GM19463 (cell line): Measurements from ENCODE around the gene ZNF740.
A peak's percentile ranks its signal among the peaks of the same experiment; 100 is the strongest.

Experiments
- ATAC-seq: cut with Tn5 transposase; IDR thresholded peaks from one replicate; pipeline ENCODE4 v1.9.1; 2021; ENCODE audit warnings: mild to moderate bottlenecking, moderate library complexity; ENCODE audit not compliant: unreplicated experiment

The ZNF740 gene

DNA sequence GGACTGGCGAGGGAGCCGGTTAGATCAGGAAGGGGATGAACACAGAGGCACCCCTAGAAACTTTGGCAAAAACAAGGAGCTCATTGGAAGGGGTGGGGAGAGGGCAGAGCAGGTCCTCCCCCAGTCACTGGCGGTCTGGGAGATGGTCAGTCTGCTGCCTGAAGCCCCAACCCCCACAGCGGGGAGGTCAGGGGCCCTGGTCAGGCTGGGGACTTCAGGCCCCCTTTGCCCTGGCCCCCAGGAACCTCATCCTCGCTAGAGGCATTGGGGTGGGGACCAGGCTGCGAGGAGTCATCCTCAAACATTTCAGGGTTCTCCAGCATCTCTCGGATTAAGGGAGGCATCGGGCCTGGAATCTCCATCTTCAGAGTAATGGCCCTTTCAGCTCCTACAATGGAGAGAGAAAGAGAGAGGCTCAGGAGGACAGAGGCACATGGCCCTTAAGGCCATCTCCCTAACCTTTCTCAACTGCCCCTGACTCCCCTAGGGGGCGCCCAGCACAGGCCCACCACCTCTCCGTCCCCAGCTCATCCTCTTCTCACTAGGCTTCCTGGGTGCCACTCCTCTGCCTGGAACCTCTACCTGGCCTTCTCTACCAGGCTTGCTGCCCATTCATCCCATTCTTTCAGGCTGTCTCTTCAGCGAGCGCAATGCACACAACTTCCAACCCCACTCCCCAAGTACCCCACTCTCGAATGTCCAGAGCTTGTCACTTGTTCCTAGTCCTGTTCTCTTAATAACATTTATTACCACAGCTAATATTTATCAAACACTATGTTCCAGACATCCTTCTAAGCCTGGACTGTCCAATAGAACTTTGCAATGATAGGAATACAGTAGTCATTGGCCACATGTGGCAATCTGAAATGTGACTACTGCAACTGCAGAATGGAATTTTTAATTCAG is 31.2 kb downstream of the ZNF740 start:
- no peak for ATAC-seq

DNA sequence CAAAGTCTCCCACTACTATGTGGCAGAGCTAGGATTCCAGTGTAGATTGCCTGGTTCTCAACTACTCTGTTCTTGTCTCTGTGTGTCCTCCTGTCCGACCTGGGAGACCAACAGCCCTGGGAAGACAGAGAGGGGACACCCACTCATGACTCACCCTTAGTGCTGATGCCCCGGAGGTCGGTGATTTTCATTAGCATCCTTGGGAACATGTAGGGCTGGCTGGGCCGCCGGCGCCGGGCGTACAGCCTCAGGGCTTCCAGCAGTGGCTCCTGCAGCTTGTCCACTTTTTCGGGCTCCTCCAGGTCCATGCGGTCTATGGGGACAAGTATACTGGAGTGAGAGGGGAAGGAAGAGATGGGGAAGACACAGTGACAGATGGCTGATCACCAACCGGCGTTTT is 32.4 kb downstream of the ZNF740 start:
- ATAC-seq = no peak

DNA sequence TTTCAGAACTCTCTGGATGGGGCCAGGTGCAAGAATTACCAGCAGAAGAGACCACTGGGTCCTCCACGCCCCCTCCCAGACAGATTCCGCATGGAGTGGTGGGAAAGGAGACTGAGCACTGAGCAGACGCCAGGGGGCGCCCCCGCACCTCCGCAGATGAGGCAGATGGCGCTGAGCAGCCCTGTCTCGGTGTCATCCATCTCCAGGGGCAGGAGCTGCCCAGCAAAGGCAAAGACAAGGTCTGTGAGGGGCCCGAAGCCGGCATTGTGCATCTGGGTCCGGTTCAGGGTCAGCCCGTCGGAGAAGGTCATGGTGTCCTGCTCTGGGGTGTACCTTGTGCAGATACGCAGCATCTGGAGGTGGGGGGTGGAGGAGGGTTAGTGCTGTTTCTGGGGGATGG is 32.8 kb downstream of the ZNF740 start:
- ATAC-seq = peak; percentile 61

DNA sequence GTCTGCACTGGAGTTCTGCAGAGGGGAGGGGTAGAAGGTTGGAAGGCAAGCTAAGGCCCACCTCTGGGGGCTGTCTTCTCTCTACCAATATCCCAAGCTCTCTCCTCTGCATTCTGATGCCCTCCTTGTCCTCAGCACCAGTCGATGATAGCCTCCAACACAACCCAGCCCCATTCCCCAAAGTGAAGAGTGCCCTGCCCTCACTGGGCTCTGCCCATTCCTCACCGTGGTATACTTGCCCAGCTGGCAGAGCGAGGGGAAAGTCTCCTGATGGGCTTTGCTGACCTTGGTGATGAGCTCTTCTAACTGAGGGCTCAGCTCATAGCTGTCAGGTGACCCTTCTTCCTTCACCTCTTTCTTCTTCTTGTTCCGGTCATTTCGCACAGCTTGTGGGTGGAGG is 33.7 kb downstream of the ZNF740 start:
- no peak for ATAC-seq

DNA sequence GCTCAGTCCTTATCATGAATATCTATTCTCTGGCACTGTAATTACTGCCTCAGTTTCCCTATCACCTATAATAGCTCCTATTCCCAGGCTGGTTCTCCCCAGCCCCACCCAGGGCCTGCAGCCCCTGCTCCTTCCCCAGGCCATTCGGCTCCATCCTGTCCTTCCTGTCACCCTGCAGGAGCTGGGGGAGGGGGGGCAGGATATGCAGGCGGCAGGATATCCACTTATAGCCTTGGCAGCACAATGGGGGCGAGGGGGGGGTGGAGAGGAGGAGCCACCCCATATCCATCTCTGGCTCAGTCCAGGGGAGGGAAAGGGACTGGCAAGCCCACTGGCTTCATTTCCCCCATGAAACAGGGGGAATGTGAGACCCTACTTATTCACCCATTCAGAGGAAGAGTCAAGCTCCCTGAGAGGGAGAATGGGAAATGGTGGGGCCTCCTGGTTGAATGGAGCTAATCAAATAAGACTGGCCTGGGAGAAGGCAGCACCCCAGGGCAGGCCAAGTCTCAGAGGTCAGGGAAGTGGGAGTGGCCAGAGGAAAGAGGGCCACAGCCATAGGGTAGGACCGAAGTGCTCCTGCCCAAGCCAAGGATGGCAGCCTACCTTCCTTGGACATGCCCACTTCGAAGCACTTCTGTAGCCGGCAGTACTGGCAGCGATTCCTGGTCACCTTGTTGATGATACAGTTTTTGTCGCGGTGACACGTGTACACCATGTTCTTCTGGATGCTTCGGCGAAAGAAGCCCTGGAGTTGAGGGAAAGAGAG is 34.3 kb downstream of the ZNF740 start:
- ATAC-seq = no peak

DNA sequence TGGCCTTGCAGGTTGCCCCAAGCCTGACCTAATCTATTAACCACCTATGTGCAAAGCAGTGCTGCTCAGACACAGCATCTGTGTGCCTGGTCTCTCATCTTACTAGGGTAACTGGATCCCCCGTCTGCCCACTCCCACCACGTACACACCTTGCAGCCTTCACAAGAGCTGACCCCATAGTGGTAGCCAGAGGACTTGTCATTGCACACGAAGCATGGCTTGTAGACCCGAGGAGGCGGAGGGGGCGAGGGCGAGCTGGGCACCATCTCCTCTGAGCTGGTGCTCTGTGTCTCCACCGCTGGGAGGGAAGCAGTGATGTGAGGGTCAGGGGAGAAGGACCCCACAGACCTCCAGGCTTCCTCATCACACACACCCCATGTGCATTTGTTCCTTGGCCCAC is 35.0 kb downstream of the ZNF740 start:
- no peak for ATAC-seq

DNA sequence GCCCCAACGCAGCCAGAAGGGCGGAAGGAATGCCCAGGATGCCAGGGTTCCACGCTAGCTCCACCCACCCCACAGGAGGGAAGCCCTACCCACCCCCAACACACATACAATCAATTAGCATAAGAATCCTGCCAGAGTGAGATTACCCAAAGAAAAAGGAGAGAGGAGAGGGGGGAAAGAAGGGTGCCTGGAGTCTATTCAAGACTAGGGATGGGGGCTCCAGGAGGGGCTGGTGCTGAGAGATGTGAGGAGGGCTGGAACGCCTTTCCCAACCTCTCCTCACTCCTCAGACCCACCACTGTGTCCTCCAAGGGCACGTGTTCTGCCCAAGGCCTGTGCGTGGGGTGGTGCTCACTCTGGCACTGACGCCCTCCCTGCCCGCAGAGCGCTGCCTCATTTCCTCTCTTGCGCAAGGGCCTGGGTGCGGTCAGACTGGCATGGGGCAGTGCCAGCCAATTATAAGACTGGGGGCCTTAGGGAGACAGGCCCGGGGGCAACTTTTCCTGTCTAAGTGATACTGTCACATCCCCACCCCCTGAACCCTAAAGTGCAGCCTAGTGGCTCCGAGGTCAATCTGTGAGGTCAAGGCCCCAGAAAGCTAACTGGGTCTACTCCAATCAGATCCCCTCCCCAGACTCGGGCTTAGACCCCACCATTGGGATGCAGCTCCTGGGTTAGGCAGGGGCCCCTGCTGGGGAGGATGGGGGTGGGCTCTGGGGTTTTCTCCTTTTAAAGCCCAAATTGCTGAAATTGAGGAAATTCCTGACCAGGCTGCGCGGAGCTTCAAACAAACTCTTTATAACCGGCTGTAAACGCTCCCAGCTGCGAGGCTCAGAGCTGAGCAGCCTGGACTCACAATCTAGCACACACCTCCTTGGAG is 36.8 kb downstream of the ZNF740 start:
- no peak for ATAC-seq

DNA sequence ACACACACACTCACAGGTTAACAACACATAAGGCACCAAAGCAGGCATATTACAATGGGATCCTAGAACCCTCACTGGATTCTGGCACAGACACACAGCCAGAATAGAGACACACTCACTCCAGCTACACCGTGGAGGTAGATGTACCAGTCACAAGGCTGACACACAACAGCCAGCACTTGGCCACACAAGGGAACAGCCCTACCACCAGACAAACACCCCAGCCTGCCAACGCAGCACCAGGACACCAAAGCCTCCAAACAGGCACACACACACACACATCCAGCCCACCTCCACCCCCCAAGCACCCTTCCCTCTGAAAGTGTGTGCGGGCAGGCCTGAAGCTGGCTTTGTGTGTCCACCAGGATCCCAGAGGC is 37.4 kb downstream of the ZNF740 start:
- ATAC-seq = no peak

DNA sequence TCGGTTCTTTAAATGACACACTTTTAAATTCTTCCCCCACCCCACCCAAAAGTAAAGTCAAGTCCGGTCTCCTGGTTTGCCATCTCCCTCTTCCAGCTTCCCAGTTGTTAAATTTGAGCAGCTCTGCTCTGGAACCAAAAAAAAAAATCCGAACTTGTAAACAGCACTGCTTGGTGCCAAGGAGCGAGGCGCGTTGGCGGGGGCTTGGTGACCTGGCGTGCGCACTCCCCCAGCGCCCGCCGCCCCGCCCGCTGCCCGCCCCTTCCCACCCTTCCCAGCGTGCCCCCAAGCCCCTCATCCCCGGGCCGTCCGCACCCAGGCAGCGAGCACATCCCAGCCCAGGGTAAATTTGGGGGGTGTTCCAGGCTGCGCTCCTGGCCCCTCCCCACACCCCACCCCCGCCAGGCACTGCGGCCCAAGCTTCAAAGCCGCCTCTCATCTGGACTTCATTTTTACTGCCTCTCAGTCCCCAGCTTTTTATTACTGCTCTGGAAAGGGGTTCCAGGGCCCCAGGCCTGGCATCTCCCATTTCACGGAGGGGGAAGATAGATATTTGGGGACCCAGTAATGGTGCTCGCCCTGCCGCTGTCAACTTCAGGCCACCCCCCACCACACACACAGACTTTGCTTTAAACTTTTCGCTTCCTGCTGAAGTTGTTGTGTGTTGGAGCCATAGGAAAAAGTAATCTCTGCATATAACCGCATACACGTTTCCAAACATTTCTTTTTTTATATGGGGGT is 38.2 kb downstream of the ZNF740 start:
- no peak for ATAC-seq

DNA sequence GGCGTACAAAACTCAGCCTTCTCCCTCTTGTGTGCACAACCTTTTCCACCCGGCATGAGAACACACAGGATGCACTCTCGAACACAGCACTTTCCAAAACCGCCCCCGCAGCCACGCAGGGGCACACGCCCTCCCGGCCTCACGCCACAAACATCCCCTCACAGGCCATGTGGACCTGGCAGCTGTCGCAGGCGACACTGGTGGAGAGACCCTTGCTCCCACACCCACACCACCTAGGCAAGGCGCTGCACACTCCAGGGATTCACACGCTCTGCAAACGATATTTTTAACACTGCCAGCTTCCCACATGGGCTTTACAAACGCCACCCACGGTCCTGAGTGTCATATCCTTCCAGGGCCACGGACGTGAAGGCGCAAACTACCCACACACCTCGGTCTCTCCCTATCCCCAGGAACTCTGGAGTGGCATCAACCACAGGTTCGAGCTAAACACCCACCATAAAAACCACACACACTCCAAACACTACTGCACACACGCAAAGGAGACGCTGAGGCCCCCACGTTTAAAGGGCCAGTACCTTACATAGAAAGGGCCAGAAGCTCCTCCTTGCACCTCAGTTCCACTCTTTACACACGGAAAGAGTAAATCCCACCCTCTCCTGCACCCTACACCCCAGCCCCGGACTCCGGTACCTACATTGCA is 38.9 kb downstream of the ZNF740 start:
- ATAC-seq = peak; percentile 10

DNA sequence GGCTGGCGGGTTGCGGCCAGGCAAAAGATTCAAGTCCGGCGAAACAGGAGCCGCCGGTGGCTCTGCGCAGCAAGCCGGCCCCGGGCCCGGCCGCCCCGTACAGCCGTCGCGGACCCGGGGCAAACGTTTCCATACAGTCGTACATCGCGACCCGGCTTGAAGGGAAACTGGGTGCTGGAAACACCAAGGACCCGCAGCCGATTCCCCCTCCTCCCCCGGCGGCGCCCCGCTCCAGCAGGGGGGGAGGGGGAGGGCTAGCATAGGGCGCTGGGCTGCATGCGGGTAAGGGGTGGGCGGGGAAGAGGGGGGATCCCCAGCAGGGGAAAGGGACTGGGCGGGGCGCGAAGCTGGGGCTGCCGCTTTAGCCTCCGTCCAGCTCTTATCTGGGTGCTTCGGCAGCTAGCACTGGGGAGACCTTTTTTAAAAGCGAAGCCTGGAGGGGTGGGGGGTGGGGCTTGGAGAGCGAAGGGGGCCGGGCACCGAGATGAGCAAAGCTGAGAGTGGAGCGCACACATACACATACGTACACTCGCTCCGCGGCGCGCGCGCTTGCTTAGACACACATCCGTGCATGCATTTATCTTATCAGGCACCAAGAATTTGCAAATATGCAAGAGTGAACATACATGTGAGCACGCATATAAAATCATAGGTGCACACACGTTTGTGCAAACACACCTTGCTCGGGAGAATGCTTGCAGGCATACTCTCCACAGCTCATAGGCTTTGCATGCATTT is 39.6 kb downstream of the ZNF740 start:
- peak; percentile 23 for ATAC-seq

DNA sequence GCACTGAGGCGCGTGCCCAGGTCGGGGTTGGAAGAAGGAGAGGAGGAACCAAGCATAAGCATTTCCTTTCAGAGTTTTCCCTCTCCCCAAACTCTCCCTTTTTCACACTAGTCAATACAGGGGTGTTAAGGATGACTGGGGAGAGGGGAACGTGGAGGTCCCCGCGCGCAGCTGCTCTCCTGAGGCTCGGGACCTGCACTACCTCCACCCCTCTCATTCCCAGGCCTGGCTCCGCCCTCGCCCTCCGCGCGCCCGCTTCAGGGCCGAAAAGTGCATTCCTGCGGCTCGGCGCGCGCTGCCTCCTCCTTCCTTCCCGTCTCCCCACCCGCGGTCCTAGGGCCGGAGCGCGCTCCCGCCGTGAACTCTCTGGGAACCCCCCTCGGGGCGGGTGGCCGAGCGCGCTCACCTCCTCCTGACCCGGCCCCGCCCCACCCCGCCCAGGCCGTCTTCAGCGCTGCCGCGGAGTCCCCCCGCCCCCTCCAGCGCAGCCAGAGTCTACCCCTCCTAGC is 40.2 kb downstream of the ZNF740 start:
- peak; percentile 55 for ATAC-seq

DNA sequence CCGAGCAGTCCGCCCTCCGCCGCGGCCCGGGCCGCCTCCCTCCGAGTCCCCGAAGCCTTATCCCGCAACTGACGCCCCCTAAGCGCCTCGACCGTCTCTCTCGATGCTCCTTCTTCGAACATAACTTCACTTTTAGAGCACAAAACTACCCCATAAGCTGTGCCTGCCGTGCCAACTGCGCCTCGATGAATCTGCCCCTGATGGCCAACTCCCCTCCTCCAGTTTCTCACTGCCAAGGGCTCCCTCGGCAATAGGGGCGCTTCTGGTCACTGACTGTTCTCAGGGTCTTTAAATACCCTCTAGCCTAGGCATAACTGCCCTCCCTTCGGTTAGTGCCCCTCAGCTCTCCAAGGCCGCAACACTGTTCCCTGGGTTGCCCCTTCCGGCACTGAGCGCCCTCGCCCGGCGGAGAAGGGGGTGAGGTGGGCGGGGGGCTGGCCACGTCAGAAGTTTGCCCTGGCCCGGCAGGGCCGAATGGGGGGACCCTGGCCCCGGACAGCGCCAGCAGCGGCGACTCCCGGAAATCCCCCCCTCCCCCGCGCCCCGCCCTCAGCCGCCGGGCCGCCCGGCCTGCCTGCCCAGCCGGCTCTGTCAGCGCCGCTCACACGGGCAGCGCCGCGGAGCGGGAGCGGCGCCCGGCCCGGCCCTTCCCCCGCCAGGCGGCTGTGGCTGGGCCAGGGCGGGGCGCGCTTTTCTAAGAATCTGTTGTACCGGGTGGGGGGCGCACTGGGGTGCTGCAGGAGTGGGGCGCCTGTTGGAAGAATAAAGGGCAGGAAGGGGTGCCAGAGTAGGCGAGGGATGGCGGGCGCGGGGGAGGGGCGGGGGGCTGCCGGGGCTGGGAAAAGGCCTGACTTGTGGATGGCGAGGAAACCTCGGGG is 40.9 kb downstream of the ZNF740 start:
- ATAC-seq = peak; percentile 32

DNA sequence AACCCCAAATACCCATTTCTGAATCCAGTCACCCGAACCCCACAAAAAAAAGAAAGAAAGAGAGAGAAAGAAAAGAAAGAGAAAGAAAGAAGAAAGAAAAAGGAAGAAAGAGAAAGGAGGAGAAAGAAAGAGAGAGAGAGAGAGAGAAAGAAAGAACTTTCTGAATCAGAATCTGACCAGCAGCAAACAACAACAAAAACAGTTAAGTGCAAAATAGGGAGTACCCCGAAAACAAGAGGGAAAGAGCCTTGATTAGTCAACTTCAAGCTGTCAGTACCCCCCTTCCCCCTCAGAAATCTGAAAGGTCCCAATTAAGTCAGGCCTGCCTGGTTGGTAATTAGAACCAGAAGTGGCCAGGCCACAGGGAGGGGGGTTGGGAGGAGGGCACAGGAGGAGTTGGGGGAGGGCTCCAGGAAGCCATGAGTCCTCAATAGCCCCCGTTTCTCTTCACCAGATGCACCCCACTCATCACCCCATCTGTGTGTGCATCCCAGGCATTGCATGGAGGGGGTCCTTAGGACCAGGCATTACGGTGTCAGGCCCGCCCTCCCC is 41.7 kb downstream of the ZNF740 start:
- ATAC-seq = no peak

DNA sequence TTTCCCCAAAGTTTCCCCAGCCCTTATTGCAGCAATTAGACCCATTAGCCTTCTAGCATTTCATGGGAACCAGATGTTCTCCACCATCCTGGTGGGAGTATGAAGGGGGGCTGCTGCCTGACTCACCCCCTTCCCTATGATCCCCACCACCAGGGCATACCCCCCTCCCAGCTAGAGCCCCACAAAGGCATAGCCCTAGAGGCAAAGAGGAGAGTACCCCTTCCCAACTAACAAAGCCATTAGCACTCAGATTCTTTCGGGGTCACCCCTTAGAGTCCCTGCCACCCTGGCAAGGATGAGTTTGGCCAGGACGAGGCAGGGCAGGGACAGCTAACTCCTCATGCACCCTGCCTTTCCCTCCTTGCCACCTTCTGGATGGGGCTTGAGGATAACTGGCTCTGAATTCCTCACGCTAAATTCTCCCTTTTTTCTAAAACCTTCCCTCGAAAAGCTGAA is 42.3 kb downstream of the ZNF740 start:
- ATAC-seq = no peak

DNA sequence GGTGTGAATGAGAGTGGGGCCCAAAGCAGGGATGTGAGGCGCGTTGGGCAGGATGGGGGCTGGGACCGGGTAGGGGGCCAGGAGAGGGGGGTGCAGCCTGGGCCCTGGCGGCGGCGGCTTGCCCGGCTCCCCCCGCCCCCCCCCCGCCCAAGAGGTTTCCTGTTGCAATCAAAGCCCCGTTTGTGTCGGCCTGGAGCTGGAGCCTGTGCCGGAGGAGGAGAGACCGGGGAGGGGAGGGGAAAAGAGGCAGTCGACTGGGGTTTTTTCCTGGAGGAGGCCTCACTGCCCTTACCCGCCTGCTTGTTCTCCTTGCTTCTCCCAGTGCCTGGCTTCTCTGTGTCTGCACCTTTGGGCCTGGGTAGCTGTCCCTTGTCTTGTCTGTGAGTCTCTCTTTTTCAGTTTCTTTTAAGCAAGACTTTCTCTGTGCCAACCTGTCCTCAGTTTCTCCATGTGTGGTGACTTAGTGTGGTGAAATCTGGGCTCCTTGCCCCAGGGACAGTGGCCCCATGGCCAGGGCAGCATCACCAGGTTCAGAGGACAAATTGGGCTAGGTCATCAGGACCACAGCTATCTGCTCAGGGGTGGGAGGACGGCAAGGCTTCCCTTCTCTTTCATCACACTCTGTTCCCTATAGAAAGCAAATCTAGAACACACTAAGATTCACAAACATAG is 43.0 kb downstream of the ZNF740 start:
- no peak for ATAC-seq
